Measurements from ENCODE around the gene SURF1. TPM values are rescaled to one million over a fixed set of nuclear protein-coding genes. Genes with fewer than 3 reads are reported as not detected.

Gene SURF1
- total RNA-seq, 1 experiment from 2014 or later: 45.6 TPM

DNA sequence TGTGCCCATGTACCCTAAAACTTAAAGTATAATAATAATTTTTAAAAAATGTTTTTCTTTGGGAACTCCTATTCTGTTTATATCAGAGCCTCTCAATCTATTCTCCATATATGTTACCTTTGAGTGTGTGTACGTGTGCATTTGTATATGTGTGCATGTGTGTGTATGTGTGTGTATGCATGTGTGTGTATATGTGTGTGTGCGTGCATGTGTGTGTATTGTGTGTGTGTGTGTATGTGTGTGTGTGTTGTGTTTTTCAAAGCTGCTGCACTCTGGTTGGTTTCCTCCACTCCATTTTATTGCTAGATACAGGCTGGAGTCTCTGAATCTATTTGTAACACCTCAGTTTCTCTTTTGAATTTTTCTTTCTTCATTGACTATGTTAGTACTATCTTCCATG lies 40.3 kb downstream of the SURF1 start:
- ATAC-seq (no peak), DNase-seq (ENCODE audit: low read depth, low spot score) (no peak)
- in situ Hi-C loops (cut with HindIII; ENCODE audit: low pct_unique_long_range_greater_than_20kb, low sequenced_read_pairs): no loop called here
- H3K27ac ChIP-seq (ENCODE audit: low read length): no peak overlapping the region
- H3K4me1 ChIP-seq (ENCODE audit: control insufficient read depth, insufficient read depth, low read length): no peaks in the 10 kb centered on the region
- H3K9me3 ChIP-seq (ENCODE audit: control insufficient read depth, insufficient read depth, low read depth, low read length): no peaks in the 10 kb centered on the region
- no peaks in the 10 kb centered on the region for H3K36me3 ChIP-seq (ENCODE audit: control insufficient read depth, insufficient read depth, low read length)
- TF ChIP-seq, protein P1, sequence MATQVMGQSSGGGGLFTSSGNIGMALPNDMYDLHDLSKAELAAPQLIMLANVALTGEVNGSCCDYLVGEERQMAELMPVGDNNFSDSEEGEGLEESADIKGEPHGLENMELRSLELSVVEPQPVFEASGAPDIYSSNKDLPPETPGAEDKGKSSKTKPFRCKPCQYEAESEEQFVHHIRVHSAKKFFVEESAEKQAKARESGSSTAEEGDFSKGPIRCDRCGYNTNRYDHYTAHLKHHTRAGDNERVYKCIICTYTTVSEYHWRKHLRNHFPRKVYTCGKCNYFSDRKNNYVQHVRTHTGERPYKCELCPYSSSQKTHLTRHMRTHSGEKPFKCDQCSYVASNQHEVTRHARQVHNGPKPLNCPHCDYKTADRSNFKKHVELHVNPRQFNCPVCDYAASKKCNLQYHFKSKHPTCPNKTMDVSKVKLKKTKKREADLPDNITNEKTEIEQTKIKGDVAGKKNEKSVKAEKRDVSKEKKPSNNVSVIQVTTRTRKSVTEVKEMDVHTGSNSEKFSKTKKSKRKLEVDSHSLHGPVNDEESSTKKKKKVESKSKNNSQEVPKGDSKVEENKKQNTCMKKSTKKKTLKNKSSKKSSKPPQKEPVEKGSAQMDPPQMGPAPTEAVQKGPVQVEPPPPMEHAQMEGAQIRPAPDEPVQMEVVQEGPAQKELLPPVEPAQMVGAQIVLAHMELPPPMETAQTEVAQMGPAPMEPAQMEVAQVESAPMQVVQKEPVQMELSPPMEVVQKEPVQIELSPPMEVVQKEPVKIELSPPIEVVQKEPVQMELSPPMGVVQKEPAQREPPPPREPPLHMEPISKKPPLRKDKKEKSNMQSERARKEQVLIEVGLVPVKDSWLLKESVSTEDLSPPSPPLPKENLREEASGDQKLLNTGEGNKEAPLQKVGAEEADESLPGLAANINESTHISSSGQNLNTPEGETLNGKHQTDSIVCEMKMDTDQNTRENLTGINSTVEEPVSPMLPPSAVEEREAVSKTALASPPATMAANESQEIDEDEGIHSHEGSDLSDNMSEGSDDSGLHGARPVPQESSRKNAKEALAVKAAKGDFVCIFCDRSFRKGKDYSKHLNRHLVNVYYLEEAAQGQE (IDR thresholded peaks at IDR 0.05; ENCODE audit: insufficient read depth in 1 of 2, low read depth in 2 of 2, low read length in 1 of 2): no peak
- TF ChIP-seq, protein P2, sequence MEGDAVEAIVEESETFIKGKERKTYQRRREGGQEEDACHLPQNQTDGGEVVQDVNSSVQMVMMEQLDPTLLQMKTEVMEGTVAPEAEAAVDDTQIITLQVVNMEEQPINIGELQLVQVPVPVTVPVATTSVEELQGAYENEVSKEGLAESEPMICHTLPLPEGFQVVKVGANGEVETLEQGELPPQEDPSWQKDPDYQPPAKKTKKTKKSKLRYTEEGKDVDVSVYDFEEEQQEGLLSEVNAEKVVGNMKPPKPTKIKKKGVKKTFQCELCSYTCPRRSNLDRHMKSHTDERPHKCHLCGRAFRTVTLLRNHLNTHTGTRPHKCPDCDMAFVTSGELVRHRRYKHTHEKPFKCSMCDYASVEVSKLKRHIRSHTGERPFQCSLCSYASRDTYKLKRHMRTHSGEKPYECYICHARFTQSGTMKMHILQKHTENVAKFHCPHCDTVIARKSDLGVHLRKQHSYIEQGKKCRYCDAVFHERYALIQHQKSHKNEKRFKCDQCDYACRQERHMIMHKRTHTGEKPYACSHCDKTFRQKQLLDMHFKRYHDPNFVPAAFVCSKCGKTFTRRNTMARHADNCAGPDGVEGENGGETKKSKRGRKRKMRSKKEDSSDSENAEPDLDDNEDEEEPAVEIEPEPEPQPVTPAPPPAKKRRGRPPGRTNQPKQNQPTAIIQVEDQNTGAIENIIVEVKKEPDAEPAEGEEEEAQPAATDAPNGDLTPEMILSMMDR (IDR thresholded peaks at IDR 0.05): no peak
- no peak for TF ChIP-seq SIN3A (IDR thresholded peaks at IDR 0.05; ENCODE audit: borderline replicate concordance, insufficient read depth, low read depth, low read length)
- TF ChIP-seq TCF7L2 (IDR thresholded peaks at IDR 0.05; ENCODE audit: low read depth, low read length): no peak
- no peak for TF ChIP-seq POLR2AphosphoS5 (IDR thresholded peaks at IDR 0.05; ENCODE audit: low read depth, low read length)
- no TSS peak for BruUV-seq (replicated peaks)
- POLR2A ChIA-PET: no interaction called here
- no peaks in the 10 kb centered on the region for H3K27me3 ChIP-seq (ENCODE audit: control insufficient read depth, insufficient read depth, low read length)
- CTCF ChIA-PET: no interaction called here
- intact Hi-C loops (cut with micrococcal nuclease; ENCODE audit: unreplicated experiment): no loop called here
- no peak overlapping the region for H3K4me3 ChIP-seq (ENCODE audit: low read depth in 2 of 2, low read length in 2 of 2)

DNA sequence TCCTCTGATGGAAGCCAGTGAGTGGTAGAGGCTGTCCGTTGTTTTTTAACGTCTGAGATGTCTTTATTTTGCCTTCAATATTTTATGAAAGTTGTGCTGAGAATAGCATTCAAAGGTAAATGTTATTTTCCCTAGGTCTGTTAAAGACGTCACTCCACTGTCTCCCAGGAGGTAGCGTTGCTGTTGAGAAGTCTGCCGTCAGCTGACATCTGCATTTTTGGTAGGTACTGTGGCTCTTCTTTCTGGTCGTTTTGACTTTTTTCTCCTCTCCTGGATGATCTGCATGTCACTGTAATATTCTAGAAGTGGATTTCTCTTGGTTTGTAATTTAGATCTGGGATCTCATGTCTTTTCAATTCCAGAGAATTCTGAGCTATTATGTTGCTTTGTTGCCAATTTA lies 46.7 kb downstream of the SURF1 start:
- no peak overlapping the region for H3K4me3 ChIP-seq (ENCODE audit: low read depth in 2 of 2, low read length in 2 of 2)
- H3K4me1 ChIP-seq (ENCODE audit: control insufficient read depth, insufficient read depth, low read length): no peaks in the 10 kb centered on the region
- no TSS peak for BruUV-seq (replicated peaks)
- no peaks in the 10 kb centered on the region for H3K9me3 ChIP-seq (ENCODE audit: control insufficient read depth, insufficient read depth, low read depth, low read length)
- H3K27ac ChIP-seq (ENCODE audit: low read length): no peak overlapping the region
- intact Hi-C loops (cut with micrococcal nuclease; ENCODE audit: unreplicated experiment) (no loop called here), in situ Hi-C loops (cut with HindIII; ENCODE audit: low pct_unique_long_range_greater_than_20kb, low sequenced_read_pairs) (no loop called here)
- no peak for DNase-seq (ENCODE audit: low read depth, low spot score)
- no peaks in the 10 kb centered on the region for H3K36me3 ChIP-seq (ENCODE audit: control insufficient read depth, insufficient read depth, low read length)
- TF ChIP-seq POLR2AphosphoS5 (IDR thresholded peaks at IDR 0.05; ENCODE audit: low read depth, low read length) (no peak), SIN3A (IDR thresholded peaks at IDR 0.05; ENCODE audit: borderline replicate concordance, insufficient read depth, low read depth, low read length) (no peak), TCF7L2 (IDR thresholded peaks at IDR 0.05; ENCODE audit: low read depth, low read length) (no peak)
- TF ChIP-seq, protein P1 (IDR thresholded peaks at IDR 0.05; ENCODE audit: insufficient read depth in 1 of 2, low read depth in 2 of 2, low read length in 1 of 2): no peak
- TF ChIP-seq, protein P2 (IDR thresholded peaks at IDR 0.05): no peak
- ChIA-PET CTCF (no interaction called here), POLR2A (no interaction called here)
- ATAC-seq: no peak
- H3K27me3 ChIP-seq (ENCODE audit: control insufficient read depth, insufficient read depth, low read length): no peaks in the 10 kb centered on the region
